SHP77 (cell line): ENCODE measurements around the gene GNG12.
"Not testable (repeated sequence)": the region's sequence is repeated elsewhere in the genome, so short reads cannot be mapped to it uniquely, and the experiment has no call there.

Source experiments
- DNase-seq, 2 experiments: peaks; one replicate each; lab custom pipeline; 2025; lab: John Stamatoyannopoulos, UW

Gene GNG12

DNA sequence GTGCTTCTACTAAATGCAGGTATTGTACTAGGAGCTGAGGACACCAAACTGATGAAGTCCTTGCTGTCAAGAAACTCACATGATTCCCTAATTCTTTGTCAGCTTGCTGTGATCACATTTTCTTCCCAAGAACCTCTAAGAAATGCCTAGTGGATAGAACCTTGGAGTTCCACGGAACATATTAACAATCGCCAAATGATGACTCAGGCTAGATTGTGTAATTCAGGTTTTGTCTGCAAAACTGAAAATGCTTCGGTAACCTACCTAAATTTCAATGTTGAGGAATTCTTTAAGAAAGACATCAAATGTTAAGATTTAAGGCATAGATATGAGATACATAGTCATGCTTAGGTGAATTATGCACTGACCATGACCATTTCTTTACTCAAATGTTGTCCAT, 150.0 kb downstream of the GNG12 start:
- no peak for DNase-seq

DNA sequence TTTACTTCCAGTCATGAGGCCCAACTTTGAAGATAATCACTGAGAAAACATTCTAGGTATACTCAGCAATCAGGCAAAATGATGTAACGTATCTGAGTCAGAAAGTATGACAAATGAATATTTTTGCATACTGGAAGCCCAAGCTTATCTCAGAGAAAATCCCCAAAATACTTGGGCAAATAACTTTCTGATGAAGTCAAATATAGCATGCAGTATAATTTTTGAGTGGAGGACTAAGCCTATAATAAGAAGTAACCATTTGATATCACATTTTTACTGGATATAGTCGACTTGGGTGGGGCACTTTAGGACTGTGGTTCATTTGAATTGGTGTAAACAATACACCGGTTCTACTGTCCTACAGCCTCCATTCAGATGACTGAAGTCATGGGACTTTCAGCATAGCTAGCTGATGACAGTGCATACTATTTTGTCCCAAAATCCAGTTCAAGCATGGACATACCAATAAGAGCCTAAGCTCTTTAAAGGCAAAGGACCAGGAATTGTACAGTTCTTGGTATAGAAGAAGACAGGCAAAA, 150.5 kb downstream of the GNG12 start:
- no peak for DNase-seq

DNA sequence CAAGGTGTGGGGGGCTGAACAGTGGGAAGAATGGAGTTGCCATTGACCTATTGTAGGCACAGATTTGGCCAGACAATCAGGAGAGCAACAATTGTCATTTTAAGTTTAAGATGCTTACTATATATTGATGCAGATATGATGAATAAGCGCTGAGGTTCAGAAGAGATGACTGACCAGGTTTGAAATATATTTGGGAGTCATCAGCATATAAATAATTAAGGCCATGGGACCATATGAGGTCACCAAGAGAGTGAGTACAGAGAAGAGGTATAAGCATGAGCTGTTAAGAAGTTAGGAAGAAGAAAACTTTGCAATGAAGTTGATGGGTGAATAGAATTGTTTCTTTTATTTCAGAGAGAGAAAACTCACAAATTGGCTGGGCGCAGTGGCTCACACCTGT, 152.8 kb downstream of the GNG12 start:
- DNase-seq = no peak

DNA sequence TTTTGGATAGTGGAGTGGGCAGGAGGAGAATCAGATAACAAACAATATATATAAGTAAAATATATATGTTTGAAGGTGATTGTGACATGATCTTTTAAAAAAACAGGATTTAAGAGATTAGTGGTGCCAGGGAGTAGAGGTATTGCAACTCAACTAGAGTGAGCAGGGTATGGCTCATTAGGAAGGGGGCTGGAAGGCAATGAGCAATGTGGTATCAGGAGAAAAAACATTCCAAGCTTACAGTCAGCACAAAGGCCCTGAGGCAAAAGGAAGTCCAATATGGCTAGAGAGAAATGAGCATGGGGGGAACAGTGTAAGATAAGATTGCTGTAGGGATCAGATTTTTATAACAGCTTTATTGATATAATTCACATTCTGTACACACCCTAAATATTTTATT, 153.6 kb downstream of the GNG12 start:
- no peak for DNase-seq

DNA sequence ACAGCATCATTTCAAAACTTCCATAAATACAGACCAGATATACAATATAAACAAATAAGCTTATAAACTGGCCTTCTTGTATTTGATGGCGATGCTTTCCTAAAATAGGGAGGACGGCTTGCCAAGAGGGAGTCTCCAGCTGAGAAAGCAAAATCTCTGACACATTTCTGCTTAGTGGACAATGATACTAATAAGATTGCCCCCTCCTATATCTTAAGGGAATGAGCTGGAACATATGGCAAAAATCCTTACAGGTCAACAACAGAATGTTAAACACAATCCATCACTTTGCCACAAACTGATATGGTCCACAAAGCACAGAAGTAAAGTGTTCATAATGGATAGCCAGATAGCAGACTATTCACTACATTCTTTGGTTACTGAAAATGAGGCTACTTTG, 155.3 kb downstream of the GNG12 start:
- DNase-seq = no peak

DNA sequence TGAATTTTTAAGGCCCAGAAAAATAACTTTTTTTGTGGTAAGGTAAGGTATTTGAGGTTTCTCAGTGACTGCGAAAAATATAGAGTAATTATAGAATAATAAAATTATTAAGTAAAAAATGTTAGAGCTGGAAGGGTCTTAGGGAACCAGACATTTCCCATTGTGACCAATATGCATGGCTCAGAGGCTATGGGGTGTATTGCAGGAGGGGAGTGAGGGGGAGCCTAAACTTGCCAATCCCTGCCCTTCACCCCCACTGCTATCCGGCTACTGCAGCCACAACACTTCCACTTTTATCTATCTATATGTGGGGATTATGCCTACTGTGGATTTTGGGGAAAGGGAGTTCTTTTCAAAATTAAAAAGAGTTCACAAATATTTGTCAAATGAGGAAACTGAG, 155.9 kb downstream of the GNG12 start:
- no peak for DNase-seq

DNA sequence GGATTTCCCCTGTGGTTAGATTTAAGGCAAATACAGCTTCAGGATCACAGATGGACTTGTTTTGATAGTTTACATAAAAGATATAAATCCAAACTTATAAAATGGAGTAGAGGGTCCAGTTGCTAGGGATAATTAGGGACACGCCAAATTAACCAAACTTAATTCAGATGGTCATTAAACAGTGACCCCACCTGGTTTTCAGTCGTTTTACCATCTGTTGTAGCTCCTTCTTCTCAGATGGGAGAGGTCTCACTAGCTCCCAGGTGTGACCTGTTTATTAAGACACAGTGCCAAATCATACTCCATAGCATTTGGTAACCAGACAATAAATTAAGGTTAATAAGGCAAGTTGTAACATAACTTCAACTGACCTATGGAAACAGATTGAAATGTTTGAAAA, 156.3 kb downstream of the GNG12 start:
- DNase-seq = no peak

DNA sequence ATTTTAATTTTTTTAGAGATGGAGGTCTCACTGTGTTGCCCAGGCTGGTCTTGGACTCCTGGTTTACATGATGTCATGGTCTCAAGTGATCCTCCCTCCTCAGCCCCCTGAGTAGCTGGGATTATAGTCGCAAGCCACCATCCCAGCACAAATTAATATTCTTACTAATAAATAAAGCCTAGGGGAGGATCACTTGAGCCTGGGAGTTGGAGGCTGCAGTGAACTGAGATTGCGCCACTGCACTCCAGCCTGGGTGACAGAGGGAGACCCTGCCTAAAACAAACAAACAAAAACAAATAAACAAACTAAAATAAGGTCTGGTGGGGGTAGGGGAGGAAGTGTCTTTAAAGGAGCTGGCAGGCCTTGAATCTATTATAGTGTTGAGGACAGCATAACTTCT, 157.0 kb downstream of the GNG12 start:
- DNase-seq = no peak

DNA sequence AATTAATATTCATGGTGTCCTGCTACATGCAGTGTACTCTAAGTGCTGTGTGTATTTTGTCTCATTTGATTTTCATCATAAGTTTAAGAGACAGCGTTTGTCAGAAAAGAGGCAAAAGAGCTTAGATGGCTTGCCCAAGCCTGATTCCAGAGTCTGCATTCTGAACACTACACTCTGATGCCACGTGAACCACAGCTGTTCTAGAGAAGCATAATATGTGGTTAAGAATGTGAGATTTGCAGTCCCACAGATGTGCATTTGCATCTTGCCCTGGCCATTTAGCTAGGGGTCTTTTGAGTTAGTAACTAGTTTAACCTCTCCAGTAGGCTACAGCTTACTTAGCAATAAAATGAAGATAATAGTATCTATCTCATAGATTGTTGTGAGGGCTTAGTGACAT, 157.5 kb downstream of the GNG12 start:
- DNase-seq = no peak

DNA sequence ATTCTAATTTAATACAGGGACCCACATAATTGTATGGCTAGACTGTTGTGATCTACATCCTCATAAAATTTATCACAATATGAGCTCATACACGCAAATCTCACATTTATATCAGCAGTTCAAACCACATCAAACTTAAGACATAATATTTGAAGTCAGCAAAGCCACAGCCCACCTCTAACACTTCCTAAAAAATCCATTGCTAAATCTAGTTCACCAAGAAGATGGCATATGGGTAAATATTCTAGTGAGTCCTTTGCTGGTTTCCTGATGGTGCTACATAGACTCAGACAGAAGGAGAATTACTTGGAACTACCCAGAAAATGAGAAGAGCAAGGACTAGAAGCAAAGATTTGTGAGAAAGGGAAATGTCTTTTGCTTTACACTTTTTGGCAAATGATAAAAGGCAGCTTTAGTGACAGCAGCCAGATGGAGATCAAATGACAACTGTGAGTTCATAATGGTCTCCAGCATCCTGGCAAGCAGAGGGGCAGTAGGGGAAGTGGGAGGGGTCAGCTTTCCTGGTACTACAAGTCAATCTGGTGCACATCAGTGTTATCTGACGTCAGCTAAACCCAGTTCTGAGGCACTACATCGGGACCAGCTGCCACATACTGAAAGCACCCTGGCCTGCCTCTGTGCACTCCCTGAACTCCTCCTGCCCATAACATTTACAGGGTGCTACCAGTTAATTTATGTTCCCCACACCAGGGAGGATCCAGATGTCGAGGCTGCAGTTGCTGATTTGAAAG, 158.8 kb downstream of the GNG12 start:
- peak; percentile 89 to 95 for DNase-seq

DNA sequence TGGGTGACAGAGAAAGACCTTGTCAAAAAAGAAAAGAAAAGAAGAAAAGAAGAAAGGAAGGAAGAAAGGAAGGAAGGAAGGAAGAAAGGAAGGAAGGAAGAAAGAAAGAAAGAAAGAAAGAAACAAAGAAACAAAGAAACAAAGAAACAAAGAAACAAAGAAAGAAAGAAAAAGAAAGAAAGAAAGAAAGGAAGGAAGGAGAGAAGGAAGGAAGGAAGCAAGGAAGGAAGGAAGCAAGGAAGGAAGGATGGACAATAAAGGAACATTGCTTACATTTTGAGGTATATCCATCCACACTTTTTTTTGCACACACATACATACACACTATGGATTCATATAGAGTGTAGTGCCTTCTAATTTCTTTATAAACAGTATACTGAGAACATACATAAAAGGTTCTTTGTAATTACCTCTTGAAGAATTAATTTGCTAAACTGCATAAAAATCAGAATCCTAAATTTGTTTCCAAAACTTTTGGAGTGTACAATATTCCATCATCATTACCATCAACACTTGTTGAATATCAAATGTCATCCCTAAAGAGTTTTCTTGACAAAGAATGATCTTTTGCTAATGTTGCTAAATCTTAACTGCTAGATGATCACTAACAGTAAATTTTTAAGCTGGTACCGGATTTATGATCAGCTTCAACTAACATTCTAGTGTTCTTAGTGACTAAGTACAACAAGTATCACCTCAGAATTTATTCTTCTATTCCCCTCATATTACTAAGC, 159.6 kb downstream of the GNG12 start:
- DNase-seq = no peak

DNA sequence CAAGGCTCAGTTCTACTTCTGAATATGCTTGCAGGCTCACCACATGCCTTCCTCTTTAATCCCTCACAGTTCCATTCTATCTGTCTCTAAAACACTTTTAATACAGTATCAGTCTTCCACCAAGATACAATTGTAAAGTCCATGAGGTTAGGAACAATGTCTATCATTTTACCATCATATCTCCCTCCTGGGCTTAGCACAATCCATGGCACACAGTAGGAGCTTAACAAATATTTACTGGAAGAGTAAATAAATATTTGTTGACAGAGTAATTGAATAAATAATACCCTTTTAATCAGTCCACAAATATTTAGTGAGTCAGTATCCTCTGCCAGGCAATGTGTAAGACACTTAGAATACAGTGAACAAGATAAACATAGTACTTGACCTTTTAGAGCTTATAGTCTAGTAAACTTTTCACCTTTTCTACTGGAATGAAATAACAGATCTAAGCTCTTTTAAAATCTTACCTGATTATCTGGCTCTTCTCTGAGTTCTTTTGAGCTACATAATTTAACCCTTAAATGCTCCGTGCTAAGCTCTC, 160.9 kb downstream of the GNG12 start:
- no peak for DNase-seq

DNA sequence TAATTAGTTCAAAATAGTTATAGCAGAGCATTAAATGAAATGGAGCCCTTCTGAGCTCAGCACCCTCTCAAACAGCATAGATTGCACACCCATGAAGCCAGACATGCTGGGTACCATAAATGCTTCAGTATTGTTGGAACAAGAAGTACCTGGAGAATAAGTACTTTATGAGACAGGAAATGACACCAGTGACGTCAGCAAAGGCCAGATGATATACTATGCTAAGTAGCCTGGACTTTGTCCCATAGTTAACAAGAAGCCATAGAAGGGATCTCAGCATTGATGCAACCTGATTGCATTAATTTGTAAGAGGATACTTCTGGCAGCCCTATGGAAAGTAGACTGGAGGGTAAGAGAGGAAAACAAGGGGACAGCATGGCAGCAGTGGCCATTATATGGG, 164.6 kb downstream of the GNG12 start:
- no peak for DNase-seq

DNA sequence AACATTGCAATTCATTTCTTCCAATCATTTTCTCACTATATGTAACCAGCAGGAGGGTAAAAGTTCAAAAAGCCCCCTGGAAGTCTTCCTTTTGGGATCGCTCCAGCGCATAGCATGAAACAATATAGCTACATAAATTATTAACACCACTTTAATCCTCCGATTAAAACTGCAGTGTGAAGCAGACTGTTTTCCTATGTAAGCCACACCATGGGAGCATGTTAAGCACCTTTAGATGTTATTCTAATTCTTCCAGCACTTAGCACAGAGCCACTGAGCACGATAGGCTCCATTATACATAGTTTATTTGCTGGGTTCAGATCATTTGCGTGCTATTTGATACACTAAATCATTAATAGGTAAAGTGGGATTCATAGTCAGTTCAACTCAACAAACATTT, 166.6 kb downstream of the GNG12 start:
- DNase-seq = no peak

DNA sequence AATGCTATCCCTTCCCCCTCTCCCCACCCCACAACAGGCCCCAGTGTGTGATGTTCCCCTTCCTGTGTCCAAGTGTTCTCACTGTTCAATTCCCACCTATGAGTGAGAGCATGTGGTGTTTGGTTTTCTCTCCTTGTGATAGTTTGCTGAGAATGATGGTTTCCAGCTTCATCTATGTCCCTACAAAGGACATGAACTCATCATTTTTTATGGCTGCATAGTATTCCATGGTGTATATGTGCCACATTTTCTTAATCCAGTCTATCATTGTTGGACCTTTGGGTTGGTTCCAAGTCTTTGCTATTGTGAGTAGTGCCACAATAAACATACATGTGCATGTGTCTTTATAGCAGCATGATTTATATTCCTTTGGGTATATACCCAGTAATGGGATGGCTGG, 168.0 kb downstream of the GNG12 start:
- DNase-seq = not testable (repeated sequence)

DNA sequence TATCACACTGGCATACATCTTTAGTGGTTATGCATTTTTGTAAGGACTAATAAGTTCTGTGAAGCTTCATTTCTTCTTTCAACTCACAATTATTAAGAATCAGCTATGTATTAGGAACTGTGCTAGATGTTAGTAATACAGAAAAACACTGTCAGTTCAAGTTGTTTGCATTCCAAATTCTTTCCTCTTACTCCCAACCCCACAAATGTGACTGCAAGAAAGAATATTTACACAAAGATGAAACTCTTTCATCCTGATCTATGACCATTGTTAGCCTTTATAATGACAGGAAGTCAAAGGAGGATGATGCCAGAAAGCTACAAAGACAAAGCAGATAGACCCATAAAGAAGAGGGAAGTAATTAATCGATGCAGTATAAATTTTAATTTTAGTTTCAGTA, 169.2 kb downstream of the GNG12 start:
- DNase-seq = no peak

DNA sequence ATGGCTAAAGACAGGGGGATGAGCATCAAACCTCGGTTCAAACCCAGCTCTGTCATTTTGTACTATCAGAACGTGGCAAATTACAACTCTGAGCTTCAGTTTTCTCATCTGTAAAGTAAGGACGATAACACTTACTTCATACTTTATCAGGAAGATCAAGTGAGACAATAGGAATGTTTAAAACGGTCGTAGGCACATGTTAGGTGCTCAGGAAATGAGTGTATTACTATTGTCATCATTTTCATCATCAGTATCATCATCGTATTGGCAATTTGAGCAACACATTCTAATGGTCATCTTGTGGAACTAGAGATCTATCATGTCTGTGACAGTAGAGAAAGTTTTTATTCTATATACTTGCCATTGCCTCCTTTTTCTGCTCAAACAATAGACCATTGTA, 170.4 kb downstream of the GNG12 start:
- DNase-seq = no peak

DNA sequence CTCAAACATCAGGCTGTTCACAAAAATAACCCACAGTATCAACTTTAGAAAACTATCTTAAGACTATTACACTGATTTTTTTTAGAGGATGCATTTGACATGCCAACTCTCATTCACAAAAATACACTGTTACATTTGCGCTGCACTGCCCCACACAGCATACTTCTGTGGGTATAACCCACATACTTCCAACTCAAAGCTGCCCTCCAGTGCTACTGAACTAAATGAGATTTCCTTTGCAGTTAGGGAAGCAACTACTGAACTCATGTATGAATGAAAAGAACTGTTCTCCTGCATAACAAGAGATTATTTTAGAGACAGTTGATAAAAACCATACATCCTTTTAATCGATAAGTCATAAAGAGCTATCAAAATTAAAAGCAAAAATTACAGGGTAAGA, 174.0 kb downstream of the GNG12 start:
- no peak for DNase-seq

DNA sequence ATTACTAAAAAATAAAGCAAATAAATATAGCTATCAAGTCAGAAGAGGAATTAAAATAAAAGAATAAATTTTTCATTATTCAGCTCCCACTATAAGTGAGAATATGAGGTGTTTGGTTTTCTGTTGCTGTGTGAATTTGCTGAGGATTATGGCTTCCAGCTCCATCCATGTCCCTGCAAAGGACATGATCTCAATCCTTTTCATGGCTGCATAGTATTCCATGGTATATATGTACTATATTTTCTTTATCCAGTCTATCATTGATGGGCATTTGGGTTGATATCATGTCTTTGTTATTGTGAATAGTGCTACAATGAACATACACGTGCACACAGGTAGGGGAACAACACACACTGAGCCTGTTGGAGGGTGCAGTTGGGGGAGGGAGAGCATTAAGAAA, 176.1 kb downstream of the GNG12 start:
- not testable (repeated sequence) for DNase-seq

DNA sequence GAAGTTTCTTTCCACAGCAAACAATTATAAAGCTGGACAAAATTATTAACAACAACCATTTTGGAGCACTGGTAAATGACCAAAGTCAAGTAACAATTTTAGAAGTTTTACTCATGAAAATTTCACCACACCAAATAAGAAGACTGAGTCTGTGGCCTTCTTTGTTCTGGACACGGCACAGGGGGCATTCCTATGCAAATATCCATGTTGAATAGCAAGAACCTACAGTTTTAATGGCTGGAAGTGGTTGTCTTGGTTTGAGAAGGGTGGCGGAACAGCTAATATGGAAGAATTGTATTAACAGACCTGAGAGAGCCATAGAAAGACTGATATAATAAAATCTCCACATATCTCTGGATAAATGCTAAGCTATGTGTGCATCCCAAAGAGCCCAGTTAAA, 177.7 kb downstream of the GNG12 start:
- no peak for DNase-seq

DNA sequence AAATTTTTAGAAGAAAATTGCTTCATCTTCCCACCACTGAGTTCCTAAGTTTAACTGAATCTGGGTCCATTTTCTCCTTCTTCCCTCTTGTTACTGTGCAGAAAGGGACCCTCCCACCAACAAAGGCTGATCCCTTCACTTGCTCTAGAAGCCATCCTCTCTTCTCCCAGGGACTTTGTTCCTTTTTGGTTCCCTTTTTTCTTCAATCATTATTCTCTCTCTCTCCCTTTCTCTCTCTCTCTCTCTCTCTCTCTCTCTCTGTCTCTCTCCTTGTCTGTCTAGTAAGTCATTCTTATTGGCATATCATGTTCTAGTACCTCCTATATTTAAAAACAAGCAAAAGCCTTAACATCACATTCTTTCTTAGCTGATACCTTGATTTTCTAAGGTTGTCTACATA, 180.0 kb downstream of the GNG12 start:
- DNase-seq = no peak

DNA sequence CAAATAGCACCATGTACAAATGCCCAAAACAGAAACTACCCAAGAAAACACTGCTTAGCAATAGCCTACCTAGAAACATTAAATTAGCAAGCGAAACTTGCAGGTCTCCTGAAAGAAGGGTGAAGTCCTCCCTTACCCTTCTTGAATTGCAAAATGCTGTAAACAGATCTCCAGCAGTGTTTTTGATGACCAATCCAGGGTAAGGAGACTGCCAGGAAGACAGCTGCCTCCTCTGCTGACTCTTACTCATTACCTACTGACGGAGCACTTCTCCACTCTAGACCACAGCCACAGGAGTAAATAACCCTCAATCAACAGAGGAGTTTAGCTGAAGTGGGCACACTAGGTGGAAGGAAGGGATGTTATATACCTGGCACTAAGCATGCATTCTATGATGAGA, 180.5 kb downstream of the GNG12 start:
- peak in 1 of 2 experiments; percentile 27 for DNase-seq
